Stimulated activated CD4-positive, alpha-beta T cell treated with anti-CD3 and anti-CD28 coated beads, Interleukin-1b, Interleukin-23, amount 100 ng/mL, for 4 hours (primary cell): ENCODE data around the gene RAN.
A peak's percentile ranks its signal among the peaks of the same experiment; 100 is the strongest.
"Not testable (repeated sequence)": the region's sequence is repeated elsewhere in the genome, so short reads cannot be mapped to it uniquely, and the experiment has no call there.

Source experiments
- DNase-seq, 2 donors: peaks; one replicate each; pipeline ENCODE4 v3.0.0-alpha.2; 2020; ENCODE audit warnings: low read depth in 2 of 2

Gene RAN

GRCh38 chr12:130871286-130872178 is at the start of gene RAN:
RAN (plus strand) TSS chr12:130872066; CDS start chr12:130872594, 528 bp downstream.
- DNase-seq = peak; percentile 91 to 95

- no peak for DNase-seq
These were observed 46.1 kb upstream of the RAN start for GRCh38 chr12:130825771-130826150.

GRCh38 chr12:130826151-130826801 is 45.6 kb upstream of the RAN start:
- DNase-seq = peak; percentile 69 to 74

- DNase-seq = no peak
These were observed 44.4 kb upstream of the RAN start for GRCh38 chr12:130827432-130827831.

GRCh38 chr12:130828895-130829294 is 43.0 kb upstream of the RAN start:
- no peak for DNase-seq

- DNase-seq = no peak
These were observed 42.2 kb upstream of the RAN start for GRCh38 chr12:130829391-130830245.

- DNase-seq = no peak
These were observed 41.7 kb upstream of the RAN start for GRCh38 chr12:130830246-130830551.

GRCh38 chr12:130831246-130831645 is 40.6 kb upstream of the RAN start:
- no peak for DNase-seq

- DNase-seq = no peak
These were observed 39.9 kb upstream of the RAN start for GRCh38 chr12:130831876-130832405.

- no peak for DNase-seq
These were observed 39.2 kb upstream of the RAN start for GRCh38 chr12:130832561-130833209.

GRCh38 chr12:130835011-130835410 is 36.9 kb upstream of the RAN start:
- DNase-seq = no peak

GRCh38 chr12:130835436-130835835 is 36.4 kb upstream of the RAN start:
- no peak for DNase-seq

GRCh38 chr12:130838284-130838950 is 33.4 kb upstream of the RAN start:
- DNase-seq = peak in 1 of 2 donors; percentile 13

- DNase-seq = peak; percentile 89 to 92
These were observed 32.7 kb upstream of the RAN start, which contains the start of gene STX2 for GRCh38 chr12:130838951-130839769. STX2 (minus strand) TSS chr12:130839250; CDS start chr12:130839099, 151 bp downstream.

GRCh38 chr12:130839770-130840404 is 32.0 kb upstream of the RAN start:
- no peak for DNase-seq

GRCh38 chr12:130846369-130846768 is 25.5 kb upstream of the RAN start:
- DNase-seq = no peak

- DNase-seq = no peak
These were observed 24.8 kb upstream of the RAN start for GRCh38 chr12:130847112-130847511.

- DNase-seq = not testable (repeated sequence)
These were observed 23.8 kb upstream of the RAN start for GRCh38 chr12:130848105-130848504.

- DNase-seq = not testable (repeated sequence)
These were observed 23.0 kb upstream of the RAN start for GRCh38 chr12:130848785-130849305.
